ENCODE results near the gene IFITM10.

IFITM10 gene

DNA sequence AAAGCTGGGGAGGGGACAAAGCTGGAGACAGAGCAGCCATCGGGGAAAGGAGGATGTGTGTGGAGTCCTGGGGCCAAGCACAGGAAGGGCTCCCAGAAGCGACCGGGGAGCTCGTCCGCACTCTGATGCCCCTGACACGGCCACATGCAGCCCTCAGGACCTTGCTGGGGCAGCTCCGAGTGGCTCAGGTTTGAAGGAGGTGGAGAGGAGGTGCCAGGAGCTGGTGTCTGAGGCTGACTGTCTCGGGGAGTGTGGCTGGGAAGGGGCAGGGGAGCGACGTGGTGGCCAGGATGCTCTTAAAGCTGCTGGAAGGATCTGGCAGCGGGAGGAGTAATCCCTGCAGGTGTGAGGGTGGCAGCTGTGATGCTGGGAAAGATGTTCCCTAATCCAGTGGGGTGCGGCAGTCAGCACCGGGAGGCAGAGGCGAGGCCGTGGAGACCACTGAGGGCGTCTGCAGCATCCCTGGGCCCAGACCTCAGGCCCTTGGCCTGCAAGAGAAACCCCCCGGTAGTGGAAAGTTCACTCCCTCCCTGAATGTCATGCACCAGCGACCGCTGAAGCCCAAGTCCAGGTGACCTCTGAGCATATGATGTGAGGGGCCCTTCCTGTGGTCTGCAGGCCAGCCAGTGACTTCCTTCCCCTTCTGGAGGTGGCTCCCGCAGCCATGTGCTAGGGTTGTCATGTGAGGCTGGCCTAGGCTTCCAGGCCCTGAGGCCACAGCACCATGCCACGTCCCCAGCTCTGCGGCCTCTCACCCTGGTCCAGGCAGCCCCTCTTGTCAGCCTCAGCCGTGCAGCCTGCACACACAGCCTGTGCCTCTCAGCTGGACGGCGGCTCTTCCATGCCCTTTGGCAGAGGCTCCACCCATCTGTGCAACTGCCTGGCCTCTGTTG is 30.6 kb upstream of the IFITM10 start:
- H3K27ac Mint-ChIP-seq = no peak overlapping the region
- ATAC-seq = no peak
- DNase-seq = no peak

DNA sequence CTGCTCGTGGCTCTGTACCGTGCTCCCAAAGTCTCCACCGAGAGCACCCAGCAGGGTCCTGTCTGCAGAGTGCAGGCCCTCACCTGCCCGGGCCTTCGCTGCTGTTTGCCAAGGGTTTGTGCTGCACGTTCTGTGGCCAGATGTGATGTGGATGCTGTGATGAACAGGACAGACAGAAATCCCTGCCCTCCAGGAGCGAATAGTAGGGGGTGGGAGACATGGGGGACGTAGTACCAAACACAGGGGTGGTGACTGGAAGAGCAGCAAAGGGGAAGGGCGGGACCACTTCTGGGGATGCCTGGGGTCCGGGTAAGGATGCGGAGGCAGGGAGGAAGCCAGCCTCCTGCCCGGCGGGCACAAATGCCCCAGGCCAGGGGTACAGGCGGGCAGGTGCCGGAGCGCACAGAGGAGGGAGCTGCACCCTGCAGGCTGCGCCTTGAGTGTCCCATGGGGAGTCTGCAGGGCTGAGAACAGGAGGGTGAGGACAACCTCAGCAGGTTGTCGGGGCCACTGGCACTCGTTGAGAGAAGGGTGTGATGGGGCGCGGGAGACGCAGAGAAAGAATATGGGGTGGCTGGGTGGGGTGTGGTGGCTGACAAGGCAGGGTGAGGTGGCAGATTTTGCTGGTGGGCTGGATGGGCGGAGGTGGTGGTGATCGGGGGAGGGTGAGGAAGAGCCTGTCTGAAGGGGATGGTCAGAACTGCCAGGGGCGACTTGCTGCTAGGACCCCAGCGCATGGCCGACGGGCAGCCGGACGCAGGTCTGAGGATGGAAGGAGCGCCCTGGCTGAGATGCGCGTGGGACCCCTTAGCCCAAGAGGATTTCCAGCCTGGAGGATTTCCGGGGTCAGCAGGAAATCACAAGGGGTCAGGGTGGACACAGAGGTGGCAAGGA is 29.7 kb upstream of the IFITM10 start:
- Mint-ChIP-seq H3K4me1 (no peaks in the 10 kb centered on the region), H3K36me3 (ENCODE audit: low read depth) (no peaks in the 10 kb centered on the region), H3K27me3 (peaks cover 2% of the 10 kb centered on the region), H3K27ac (no peak overlapping the region), H3K4me3 (no peak overlapping the region), H3K9me3 (no peaks in the 10 kb centered on the region)
- ATAC-seq (no peak), DNase-seq (no peak)

More for the DNA sequence above, 30.6 kb upstream of the IFITM10 start:
- Mint-ChIP-seq H3K4me3 (no peak overlapping the region), H3K36me3 (ENCODE audit: low read depth) (no peaks in the 10 kb centered on the region), H3K9me3 (no peaks in the 10 kb centered on the region), H3K4me1 (no peaks in the 10 kb centered on the region), H3K27me3 (peaks cover 2% of the 10 kb centered on the region)

DNA sequence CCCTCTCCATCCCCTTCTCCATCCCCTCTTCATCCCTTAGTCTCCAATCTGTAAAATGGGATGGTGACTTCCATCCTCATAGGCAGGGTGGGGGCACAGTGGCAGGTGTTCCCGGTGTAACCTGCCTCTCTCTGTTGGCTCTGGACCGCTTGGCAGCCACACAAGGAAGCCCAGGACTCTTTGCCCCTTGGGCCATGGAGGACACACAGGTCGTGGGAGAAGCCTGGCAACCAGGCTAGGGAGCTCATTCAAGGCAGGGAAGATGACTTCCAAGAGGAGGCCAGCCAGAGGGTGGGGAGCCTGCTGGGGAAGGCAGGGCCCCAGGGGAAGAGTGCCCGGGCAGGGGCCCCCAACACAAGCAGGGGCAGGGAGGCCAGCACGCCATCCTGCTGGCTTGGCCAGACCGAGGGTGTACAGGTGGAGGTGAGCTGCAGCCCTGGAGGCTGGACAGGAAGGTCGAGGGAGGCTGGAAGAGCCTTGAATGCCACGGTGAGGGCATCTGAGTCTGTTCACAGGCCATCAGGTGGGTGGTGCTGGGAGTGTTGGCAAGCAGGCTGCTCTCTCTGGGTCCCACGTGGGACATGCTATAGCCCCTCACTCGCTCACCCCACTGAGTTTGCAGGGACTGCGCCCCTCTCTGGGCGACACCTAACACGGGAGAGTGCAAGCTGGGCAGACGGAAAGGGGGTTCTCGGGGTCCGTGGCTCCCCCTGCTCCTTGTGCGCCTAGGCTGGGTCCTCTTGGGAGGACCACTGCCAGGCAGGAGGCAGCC is 28.8 kb upstream of the IFITM10 start:
- Mint-ChIP-seq H3K4me3 (no peak overlapping the region), H3K9me3 (no peaks in the 10 kb centered on the region), H3K4me1 (no peaks in the 10 kb centered on the region), H3K27me3 (peaks cover 2% of the 10 kb centered on the region), H3K36me3 (ENCODE audit: low read depth) (no peaks in the 10 kb centered on the region), H3K27ac (no peak overlapping the region)
- ATAC-seq = no peak
- DNase-seq = no peak

DNA sequence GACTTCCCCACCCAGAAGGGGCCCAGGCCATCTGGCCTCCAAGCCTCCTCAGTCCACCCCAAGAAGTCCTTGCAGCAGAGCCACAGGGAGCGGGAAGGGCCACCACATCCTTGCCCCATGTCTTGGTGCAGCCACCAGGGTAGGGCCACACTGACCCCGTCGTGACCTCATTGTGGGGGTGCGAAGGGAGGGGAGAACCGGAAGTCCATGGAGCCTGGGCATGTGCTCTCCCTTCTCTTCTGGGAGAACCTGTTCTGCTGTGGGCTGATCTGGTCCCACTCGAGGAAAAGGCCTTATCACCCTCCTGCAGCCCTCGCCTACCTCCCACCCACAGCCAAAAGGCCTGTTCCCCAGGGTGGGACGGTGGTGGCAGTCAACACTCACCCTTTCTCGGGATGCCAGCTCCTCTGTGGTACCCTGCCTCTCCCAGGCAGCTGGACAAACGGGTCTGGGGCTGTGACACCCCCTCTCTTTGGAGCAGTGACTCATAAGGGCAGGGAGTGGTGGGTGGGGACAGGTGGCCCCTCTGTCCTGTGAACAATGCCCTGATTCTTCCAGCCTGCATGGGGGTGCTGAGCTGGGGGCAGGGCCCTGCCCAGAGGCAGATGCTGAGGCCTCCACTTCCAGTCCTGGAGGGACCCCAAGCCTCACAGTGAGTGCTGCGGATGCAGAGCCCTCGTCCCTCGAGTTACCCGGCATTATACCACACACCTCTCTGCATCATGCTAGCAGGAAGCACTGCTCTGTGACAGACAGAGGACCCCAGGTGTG is 27.9 kb upstream of the IFITM10 start:
- ATAC-seq = no peak
- no peak for DNase-seq
- H3K36me3 Mint-ChIP-seq (ENCODE audit: low read depth) = no peaks in the 10 kb centered on the region
- no peaks in the 10 kb centered on the region for H3K9me3 Mint-ChIP-seq
- no peak overlapping the region for H3K4me3 Mint-ChIP-seq
- H3K27me3 Mint-ChIP-seq = peaks cover 2% of the 10 kb centered on the region
- H3K4me1 Mint-ChIP-seq = peaks cover 5% of the 10 kb centered on the region
- no peak overlapping the region for H3K27ac Mint-ChIP-seq

DNA sequence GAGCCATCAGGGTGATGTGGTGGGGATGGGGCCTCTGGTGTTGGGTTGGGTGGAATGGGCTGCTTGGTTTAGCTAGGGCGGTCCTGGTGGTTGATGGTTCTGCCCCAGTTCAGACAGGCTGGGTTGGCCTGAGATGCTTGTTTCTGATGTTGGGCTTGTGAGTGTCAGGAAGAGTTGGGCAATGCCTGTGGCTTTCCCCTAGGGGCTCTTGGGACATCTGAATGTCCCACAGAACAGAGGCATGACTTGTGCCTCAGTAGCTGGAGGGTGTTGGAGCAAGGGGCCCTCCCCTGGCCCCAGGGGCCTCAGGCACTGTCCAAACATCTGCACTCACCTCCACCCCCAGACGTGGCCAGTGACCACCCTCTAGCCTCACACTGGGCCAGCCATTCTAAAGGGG is 27.3 kb upstream of the IFITM10 start:
- no peaks in the 10 kb centered on the region for H3K36me3 Mint-ChIP-seq (ENCODE audit: low read depth)
- ATAC-seq = no peak
- no peak for DNase-seq
- H3K27me3 Mint-ChIP-seq = peaks cover 2% of the 10 kb centered on the region
- no peak overlapping the region for H3K4me3 Mint-ChIP-seq
- H3K4me1 Mint-ChIP-seq = peaks cover 7% of the 10 kb centered on the region
- H3K9me3 Mint-ChIP-seq = no peaks in the 10 kb centered on the region
- H3K27ac Mint-ChIP-seq = no peak overlapping the region

DNA sequence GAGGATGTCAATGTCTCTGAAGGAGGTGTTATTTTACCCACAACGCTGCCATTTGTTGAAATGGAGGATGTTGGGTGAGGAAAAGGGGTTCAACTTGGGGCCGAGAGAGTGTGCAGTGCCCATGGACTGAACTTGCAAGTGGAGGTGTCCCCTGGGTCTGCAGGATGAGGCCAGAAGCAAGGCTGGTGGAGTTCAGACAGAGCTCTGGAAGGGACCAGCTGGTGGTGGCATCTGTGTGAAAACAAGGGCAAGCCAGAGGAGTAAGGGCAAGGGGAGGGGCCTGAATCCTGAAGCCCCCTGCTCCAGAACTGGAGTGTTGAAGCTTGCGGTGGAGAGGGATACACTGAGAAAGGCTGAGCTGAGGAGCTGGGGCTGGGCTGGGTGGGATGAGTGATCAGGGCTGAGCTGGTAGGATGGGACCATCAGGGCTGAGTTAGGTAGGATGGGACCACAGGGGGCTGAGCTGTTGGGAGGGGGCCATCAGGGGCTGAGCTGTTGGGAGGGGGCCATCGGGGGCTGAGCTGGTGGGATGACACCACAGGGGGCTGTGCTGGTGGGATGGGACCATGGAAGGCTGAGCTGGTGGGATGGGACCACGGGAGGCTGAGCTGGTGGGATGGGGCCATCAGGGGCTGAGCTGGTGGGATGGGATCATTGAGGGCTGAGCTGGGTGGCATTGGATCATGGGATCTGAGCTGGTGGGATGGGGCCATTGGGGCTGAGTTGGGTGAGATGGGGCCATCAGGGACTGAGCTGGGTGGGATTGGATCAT is 26.7 kb upstream of the IFITM10 start:
- Mint-ChIP-seq H3K9me3 (no peaks in the 10 kb centered on the region), H3K4me3 (no peak overlapping the region), H3K27ac (no peak overlapping the region), H3K36me3 (ENCODE audit: low read depth) (no peaks in the 10 kb centered on the region), H3K4me1 (peaks cover 12% of the 10 kb centered on the region), H3K27me3 (peaks cover 2% of the 10 kb centered on the region)
- no peak for DNase-seq
- no peak for ATAC-seq

DNA sequence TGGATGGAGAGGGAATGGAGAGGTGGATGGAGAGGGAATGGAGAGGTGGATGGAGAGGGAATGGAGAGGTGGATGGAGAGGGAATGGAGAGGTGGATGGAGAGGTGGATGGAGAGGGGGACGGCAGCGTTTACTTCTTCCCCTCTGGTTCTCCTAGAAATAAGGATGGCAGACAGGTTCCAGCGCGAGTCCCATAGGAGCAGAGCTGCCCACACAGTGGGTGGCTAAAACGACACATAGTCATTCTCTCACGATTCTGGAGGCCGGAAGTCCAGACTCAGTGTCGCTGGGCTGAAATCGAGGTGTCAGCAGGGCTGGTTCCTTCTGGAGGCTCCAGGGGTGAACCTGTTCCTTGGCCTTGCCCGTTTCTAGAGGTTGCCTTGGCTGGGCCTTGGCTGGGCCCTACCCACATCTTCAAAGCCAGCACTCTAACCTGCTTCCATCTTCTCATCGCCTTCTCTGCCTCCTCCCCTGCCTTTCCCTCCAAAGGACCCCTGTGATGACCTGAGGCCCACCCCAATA is 26.0 kb upstream of the IFITM10 start:
- DNase-seq = no peak
- Mint-ChIP-seq H3K9me3 (no peaks in the 10 kb centered on the region), H3K4me3 (no peak overlapping the region), H3K27ac (no peak overlapping the region), H3K4me1 (peaks cover 16% of the 10 kb centered on the region), H3K27me3 (peaks cover 2% of the 10 kb centered on the region), H3K36me3 (ENCODE audit: low read depth) (no peaks in the 10 kb centered on the region)
- ATAC-seq = no peak

DNA sequence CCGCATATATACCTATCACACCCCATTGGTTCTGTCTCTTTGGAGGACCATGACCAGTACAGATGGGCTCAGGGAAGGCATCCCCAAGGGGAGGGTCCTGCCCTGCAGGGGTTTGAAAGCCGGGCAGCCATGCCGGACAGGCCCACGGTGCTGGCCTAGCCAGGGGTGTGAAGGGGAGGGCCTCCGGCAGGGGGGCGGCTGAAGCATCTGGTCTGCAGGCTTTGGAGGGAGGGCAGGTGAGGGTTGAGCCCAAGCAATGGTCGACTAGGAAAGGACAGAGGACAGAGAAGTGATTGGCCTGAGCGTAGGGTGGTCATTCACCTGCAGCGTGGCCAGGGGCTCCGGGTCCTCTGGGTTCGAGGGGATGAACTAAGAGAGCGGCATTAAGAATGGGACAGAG is 24.5 kb upstream of the IFITM10 start:
- H3K4me1 Mint-ChIP-seq = peaks cover 16% of the 10 kb centered on the region
- ATAC-seq (no peak), DNase-seq (no peak)
- H3K36me3 Mint-ChIP-seq (ENCODE audit: low read depth) = no peaks in the 10 kb centered on the region
- H3K27ac Mint-ChIP-seq = no peak overlapping the region
- peaks cover 2% of the 10 kb centered on the region for H3K27me3 Mint-ChIP-seq
- no peak overlapping the region for H3K4me3 Mint-ChIP-seq
- H3K9me3 Mint-ChIP-seq = no peaks in the 10 kb centered on the region

DNA sequence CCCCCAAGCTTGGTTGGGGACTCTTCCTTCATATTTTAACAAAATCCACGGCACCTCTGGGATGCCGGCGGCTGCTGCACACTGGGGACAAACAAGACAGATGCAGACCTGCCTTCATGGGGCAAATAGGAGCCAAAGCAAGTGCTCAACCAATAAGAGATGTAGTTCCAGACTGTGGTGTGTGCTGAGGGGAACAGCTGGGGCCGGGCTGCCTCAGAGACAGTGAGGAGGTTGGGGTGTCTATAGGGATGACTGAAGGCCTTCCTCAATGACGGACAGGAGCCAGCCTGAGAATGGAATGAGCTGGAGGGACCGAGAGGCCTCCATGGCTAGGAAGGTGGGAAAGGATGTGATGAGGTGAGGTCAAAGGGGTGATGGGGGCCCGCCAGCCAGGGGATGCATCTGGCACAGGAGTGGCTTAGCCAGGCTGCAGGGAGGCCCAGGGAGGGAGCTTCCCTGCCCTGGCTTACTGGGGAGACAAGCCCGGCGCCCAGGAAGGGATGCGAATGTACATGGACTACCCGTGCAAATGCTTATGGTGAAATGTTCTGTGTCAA is 23.7 kb upstream of the IFITM10 start:
- no peak for ATAC-seq
- Mint-ChIP-seq H3K36me3 (ENCODE audit: low read depth) (no peaks in the 10 kb centered on the region), H3K27ac (no peak overlapping the region)

DNA sequence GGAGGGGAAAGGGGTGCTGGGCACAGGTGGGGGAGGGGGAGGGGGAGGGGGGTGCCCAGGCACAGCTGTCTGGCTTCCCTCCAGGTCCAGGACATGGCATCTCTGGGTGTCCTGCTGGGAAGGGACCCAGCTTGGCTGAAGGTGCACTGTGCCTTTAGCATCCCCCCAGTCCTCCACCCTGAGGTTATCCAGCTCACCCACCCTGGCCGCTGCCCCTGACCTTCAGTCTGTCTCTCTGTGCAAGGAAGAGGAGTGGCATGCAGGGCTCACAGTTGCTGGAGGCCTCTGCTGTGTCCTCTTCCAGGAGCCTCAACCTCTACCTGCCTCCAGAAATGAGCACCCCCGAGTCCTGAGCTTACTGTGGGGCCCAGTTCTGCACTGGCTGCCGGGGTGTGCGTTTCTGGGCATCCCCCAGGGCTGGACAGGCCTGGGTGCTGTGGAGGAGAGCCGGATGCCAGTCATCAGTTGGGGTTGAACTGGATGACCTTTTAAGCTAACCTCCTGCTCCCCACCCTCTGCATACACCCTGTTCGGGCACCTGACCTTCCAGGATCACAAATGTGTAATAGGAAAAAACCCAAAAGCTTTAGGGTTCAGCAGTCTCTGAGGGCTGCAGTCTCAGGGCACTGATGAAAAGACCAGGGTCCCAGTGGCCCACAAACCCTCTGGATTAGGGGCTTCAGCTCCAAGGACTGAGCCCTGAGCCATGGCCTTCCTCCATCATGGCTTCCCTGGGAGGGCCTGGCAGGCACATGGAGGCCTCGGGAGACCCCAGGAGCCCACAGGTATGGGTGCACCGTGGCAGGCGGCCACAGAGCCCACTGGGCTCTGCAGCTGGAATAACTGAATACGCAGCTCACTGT is 23.0 kb upstream of the IFITM10 start:
- H3K27me3 Mint-ChIP-seq = no peaks in the 10 kb centered on the region
- H3K27ac Mint-ChIP-seq = no peak overlapping the region
- no peak overlapping the region for H3K4me3 Mint-ChIP-seq
- DNase-seq = peak; percentile 1
- no peak for ATAC-seq
- no peaks in the 10 kb centered on the region for H3K36me3 Mint-ChIP-seq (ENCODE audit: low read depth)
- no peaks in the 10 kb centered on the region for H3K9me3 Mint-ChIP-seq
- H3K4me1 Mint-ChIP-seq = peaks cover 20% of the 10 kb centered on the region

More for the DNA sequence above, 23.7 kb upstream of the IFITM10 start:
- no peak for DNase-seq
- Mint-ChIP-seq H3K9me3 (no peaks in the 10 kb centered on the region), H3K27me3 (no peaks in the 10 kb centered on the region), H3K4me1 (peaks cover 20% of the 10 kb centered on the region), H3K4me3 (no peak overlapping the region)

DNA sequence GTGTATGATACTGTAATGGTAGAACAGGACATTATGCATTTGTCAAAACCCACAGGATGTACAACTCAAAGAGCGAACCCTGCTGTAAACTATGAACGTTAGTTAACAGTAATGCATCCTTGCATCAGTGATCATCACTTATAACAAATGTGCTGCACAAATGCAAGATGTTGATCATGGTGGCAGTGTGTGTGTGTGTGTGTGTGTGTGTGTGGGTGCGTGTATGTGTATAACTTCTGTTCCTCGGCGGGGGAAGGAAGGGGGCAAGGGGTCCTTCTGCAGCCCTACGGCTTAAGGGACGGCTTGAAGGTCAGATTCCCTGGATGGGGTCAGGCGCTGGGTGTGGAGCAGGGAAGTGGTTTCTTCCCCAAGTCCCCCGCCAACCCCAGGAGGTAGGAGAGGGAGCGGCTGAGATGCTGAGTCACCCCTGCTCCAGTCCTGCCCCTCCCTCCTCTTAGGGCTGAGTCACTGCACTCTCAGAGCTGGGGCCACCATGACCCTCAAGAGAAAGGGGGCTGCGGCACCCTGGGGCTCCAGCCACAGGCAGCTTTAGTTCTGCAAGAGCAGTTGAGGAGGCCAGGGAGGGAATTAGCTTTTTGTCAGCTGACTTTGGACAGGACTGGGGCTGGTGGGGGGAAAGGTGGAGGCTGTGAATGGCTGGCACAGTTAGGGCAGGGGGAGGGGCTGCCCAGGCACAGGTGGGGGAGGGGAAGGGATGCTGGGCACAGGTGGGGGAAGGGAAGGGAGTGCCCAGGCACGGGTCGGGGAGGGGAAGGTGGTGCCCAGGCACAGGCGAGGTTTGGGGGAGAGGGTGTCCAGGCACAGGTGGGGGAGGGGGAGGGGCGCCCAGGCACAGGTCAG is 22.1 kb upstream of the IFITM10 start:
- Mint-ChIP-seq H3K4me1 (peaks cover 20% of the 10 kb centered on the region), H3K9me3 (no peaks in the 10 kb centered on the region), H3K36me3 (ENCODE audit: low read depth) (no peaks in the 10 kb centered on the region), H3K27ac (peak overlapping the region; percentile 77), H3K4me3 (peak overlapping the region; percentile 26), H3K27me3 (no peaks in the 10 kb centered on the region)
- DNase-seq (peak; percentile 64), ATAC-seq (peak; percentile 89)

All from activated naive CD8-positive, alpha-beta T cell treated with anti-CD3 and anti-CD28 coated beads, Interleukin-2, amount 50 U/mL, for 24 hours (primary cell).